T-helper 2 cell treated with Interferon-gamma antibody and Interleukin-4, amounts not matched to agents 5 μg/mL and 100 μg/mL, for 36 hours (primary cell): ENCODE data around the gene XRRA1.
"Not testable (repeated sequence)": the region's sequence is repeated elsewhere in the genome, so short reads cannot be mapped to it uniquely, and the experiment has no call there.

Source experiments
- DNase-seq: peaks from one replicate; pipeline ENCODE4 v3.0.0; 2021; ENCODE audit warnings: low spot score
- H3K27ac Mint-ChIP-seq: one replicate; pipeline ENCODE4 v1.8.0; 2021; ENCODE audit warnings: mild to moderate bottlenecking, mixed read lengths
- H3K27me3 Mint-ChIP-seq: one replicate; pipeline ENCODE4 v1.8.0; 2021; ENCODE audit warnings: low read depth, mixed read lengths
- H3K36me3 Mint-ChIP-seq: one replicate; pipeline ENCODE4 v1.8.0; 2021; ENCODE audit warnings: low read depth, mixed read lengths
- H3K4me1 Mint-ChIP-seq: one replicate; pipeline ENCODE4 v1.8.0; 2021; ENCODE audit warnings: low read depth, mixed read lengths
- H3K4me3 Mint-ChIP-seq: one replicate; pipeline ENCODE4 v1.8.0; 2022; ENCODE audit warnings: mild to moderate bottlenecking, moderate library complexity, mixed read lengths
- H3K9me3 Mint-ChIP-seq: one replicate; pipeline ENCODE4 v1.8.0; 2021; ENCODE audit warnings: mixed read lengths

XRRA1 gene

DNA sequence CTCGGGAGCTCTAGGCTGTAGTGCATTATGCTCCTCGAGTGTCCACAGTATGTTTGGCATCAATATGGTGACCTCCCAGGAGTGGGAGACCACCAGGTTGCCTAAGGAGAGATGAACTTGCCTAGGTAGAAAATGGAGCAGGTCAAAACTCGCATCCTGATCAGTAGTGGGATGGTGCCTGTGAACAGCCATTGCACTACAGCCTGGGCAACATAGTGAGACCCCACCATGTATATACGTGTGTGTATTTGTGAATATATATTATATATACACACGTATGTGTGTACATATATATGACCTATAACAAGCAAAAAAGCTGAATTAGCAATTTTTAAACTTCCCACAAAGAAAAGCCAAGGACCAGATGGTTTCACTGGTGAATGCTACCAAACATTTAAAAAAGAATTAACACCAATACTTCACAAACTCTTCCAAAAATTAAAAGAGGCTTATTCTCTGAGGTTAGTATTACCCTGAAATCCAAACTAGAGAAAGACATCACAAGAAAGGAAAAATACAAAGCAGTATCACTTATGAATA, 102.8 kb downstream of the XRRA1 start:
- no peak for DNase-seq
- H3K27me3 Mint-ChIP-seq, result no peaks in the 10 kb centered on the region
- no peak overlapping the region for H3K27ac Mint-ChIP-seq
- peaks cover 17% of the 10 kb centered on the region for H3K36me3 Mint-ChIP-seq
- peaks cover 4% of the 10 kb centered on the region for H3K4me1 Mint-ChIP-seq
- no peak overlapping the region for H3K4me3 Mint-ChIP-seq
- H3K9me3 Mint-ChIP-seq, result no peaks in the 10 kb centered on the region

DNA sequence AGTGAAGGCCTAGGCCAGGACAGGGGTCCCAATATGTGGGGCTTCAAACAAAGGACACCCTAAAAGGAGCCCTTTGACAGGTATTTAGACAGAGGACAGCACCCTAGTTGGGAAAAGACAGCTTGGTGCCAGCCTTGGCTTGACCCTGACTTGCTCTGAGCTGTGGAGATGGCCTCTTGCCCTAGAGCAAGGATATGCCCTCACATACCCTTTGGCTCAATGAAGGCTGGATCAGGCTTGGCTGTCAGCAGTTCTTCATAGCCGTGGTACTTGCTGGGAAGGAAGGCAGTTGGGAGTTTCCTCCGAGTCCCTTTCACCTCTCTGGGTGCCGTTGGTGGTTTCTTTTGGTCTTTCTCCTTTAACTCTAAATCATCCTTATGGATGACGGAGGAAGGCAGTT, 104.0 kb downstream of the XRRA1 start:
- H3K9me3 Mint-ChIP-seq, result no peaks in the 10 kb centered on the region
- no peak overlapping the region for H3K4me3 Mint-ChIP-seq
- peaks cover 4% of the 10 kb centered on the region for H3K4me1 Mint-ChIP-seq
- H3K27ac Mint-ChIP-seq, result no peak overlapping the region
- no peak for DNase-seq
- peaks cover 16% of the 10 kb centered on the region for H3K36me3 Mint-ChIP-seq
- H3K27me3 Mint-ChIP-seq, result no peaks in the 10 kb centered on the region

DNA sequence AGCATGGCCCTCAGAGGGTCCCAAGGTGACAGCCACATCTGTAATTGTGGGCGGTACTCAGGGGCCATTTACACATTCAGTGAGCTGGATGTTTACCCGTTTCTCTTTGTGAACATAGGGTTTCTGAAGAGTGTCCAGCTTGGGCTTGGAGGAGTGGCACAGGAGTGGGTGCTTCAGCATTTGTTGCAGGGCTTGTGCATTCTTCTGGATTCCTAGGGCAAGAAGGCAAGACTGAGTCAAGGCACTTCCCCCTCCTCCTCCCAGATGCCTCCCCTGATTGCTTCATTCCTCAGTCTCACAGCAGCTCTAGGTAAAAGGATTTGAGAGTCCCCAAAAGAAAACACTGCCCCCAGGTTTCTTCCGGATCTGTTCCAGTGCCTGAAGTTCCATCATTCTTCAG, 104.8 kb downstream of the XRRA1 start:
- Mint-ChIP-seq H3K4me1 (peaks cover 4% of the 10 kb centered on the region), H3K36me3 (peaks cover 16% of the 10 kb centered on the region), H3K9me3 (no peaks in the 10 kb centered on the region), H3K4me3 (no peak overlapping the region), H3K27me3 (no peaks in the 10 kb centered on the region), H3K27ac (no peak overlapping the region)
- DNase-seq, result no peak

DNA sequence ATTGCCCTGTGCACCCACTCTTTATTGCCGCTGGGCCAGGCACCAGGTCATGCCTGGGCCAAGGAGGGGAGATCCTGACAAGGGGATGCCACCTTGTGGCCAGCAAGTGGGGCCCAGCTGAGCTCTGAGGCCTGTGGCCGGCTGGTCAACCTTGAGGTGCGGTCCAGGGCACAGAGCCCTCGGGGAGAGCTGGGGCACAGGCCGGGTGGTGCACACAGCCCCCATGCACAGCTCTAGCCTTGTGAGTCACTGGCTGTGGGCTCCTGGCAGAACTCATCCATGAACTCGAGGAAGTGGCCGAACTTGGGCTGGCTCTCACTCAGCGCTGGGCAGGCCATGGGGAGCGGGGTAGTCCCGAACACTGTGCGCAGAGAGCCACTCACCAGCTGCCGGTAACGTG, 105.9 kb downstream of the XRRA1 start:
- H3K4me3 Mint-ChIP-seq, result no peak overlapping the region
- peaks cover 4% of the 10 kb centered on the region for H3K4me1 Mint-ChIP-seq
- no peak overlapping the region for H3K27ac Mint-ChIP-seq
- H3K27me3 Mint-ChIP-seq, result no peaks in the 10 kb centered on the region
- H3K9me3 Mint-ChIP-seq, result no peaks in the 10 kb centered on the region
- no peak for DNase-seq
- H3K36me3 Mint-ChIP-seq, result peaks cover 18% of the 10 kb centered on the region

DNA sequence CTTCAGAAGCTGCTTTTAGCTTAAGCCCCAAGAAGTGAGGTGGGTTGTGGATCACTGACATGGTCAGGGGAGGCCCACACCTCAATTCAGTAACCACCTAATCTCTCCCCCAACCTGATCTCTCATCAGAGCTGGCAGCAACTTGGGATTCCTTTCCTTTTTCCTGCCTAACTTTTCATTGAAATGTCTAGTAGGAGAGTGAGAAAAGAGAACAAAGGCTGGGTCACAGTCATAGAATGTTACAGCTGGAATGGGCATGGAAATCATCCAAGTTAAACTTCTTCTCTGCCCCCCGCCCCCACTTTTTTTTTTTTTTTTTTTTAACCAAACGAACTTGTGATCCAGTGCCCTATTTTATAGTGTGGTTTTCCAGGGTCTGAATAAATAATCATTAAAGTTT, 108.4 kb downstream of the XRRA1 start:
- Mint-ChIP-seq H3K27me3 (no peaks in the 10 kb centered on the region), H3K4me1 (no peaks in the 10 kb centered on the region), H3K36me3 (peaks cover 29% of the 10 kb centered on the region), H3K4me3 (no peak overlapping the region), H3K27ac (no peak overlapping the region), H3K9me3 (no peaks in the 10 kb centered on the region)
- no peak for DNase-seq

DNA sequence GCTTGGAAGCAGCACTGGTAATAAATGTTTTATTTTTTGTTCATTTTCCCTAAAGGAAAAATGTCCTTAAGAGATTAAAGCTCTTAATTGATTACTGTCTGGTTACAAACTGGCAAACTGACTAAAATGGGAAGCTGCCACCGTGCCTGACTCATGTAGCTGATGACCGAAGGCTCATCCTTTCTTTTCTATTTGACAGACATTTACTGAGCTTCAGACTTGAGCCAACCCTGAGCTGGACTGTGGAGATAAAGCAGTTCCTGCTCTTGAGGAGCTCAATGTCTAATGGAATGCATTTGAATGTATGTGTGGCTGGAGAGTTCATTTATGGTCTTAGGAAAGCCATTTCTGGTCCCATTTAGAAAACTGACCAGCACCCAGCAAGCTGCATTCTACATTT, 108.9 kb downstream of the XRRA1 start:
- Mint-ChIP-seq H3K4me1 (no peaks in the 10 kb centered on the region), H3K27ac (peak overlapping the region; percentile 24), H3K9me3 (no peaks in the 10 kb centered on the region), H3K36me3 (peaks cover 33% of the 10 kb centered on the region), H3K4me3 (no peak overlapping the region), H3K27me3 (no peaks in the 10 kb centered on the region)
- DNase-seq, result no peak

DNA sequence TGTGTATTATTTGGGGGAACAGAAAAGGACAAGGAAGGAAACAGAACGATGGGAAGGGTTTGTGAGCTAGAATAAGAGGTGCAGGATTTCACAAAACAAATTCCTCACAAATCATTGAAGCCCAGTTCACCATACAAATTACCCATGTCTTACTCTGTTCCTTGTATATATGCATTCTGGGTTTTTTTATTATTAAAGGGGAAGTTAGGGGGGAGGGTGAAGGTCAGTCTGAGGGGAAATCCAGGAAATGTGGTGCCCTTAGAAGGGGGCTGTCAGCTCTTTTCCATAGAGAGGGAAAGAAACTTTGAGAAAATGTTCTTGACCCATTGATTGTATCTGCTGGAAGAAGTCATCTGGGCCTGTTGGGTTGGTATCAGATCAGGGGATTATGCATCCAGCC, 109.4 kb downstream of the XRRA1 start:
- H3K4me1 Mint-ChIP-seq, result no peaks in the 10 kb centered on the region
- H3K27me3 Mint-ChIP-seq, result no peaks in the 10 kb centered on the region
- H3K36me3 Mint-ChIP-seq, result peaks cover 36% of the 10 kb centered on the region
- no peaks in the 10 kb centered on the region for H3K9me3 Mint-ChIP-seq
- no peak for DNase-seq
- no peak overlapping the region for H3K27ac Mint-ChIP-seq
- H3K4me3 Mint-ChIP-seq, result no peak overlapping the region

DNA sequence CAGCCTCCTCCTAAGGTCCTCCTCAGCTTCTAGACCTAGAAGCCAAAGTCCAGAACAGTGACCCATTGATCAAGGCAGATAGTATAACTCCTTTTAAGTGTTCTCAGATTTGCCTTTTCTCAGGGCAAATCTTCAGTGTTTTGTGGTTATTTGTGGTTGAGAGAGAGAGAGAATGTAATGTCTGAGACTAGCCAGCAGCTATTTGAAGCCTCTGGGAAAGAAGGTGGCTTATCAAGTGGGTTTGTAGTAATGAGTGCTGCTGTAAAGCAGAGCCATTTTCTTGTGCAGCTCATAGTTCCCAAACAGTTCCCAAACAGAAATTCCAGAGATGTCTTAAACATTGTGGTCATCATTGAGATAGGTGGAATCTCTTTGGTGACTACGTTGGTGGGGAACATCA, 110.7 kb downstream of the XRRA1 start:
- H3K4me3 Mint-ChIP-seq, result no peak overlapping the region
- no peak for DNase-seq
- no peaks in the 10 kb centered on the region for H3K4me1 Mint-ChIP-seq
- peaks cover 36% of the 10 kb centered on the region for H3K36me3 Mint-ChIP-seq
- no peaks in the 10 kb centered on the region for H3K27me3 Mint-ChIP-seq
- no peaks in the 10 kb centered on the region for H3K9me3 Mint-ChIP-seq
- no peak overlapping the region for H3K27ac Mint-ChIP-seq

DNA sequence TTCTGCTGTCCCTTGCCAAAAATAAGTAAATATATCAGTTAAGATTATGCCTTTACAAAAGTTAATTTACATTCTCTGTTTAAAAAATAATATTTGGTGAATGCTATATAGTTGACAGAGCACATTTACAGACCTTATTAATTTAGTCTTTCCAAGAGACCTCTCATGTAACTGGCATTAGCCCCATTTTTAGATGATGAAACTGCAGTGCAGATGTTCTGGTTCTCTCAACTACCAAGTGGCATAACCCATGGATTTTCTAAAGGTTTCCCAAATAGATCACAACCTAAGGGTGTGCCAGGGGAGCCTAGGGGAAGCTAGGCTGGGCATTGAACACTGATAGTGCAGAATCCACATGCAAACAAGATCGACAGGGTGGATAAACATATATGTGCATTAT, 111.7 kb downstream of the XRRA1 start:
- no peak overlapping the region for H3K4me3 Mint-ChIP-seq
- no peak overlapping the region for H3K27ac Mint-ChIP-seq
- no peaks in the 10 kb centered on the region for H3K4me1 Mint-ChIP-seq
- H3K9me3 Mint-ChIP-seq, result no peaks in the 10 kb centered on the region
- DNase-seq, result no peak
- no peaks in the 10 kb centered on the region for H3K27me3 Mint-ChIP-seq
- peaks cover 40% of the 10 kb centered on the region for H3K36me3 Mint-ChIP-seq

DNA sequence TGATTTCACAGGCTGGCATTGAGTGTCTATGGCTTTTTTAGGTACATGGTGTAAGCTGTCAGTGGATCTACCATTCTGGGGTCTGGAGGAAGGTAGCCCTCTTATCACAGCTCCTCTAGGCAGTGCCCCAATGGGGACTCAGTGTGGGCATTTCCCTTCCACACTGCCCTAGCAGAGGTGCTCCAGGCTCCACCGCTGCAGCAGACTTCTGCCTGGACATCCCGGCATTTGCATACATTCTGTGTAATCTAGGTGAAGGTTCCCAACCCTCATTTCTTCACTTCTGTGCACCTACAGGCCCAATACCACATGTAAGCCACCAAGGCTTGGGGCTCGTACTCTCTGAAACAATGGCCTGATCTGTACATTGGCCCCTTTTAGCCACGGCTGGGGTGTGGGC, 122.0 kb downstream of the XRRA1 start:
- no peaks in the 10 kb centered on the region for H3K4me1 Mint-ChIP-seq
- no peak overlapping the region for H3K27ac Mint-ChIP-seq
- peaks cover 69% of the 10 kb centered on the region for H3K9me3 Mint-ChIP-seq
- peaks cover 87% of the 10 kb centered on the region for H3K36me3 Mint-ChIP-seq
- no peak for DNase-seq
- H3K27me3 Mint-ChIP-seq, result no peaks in the 10 kb centered on the region
- no peak overlapping the region for H3K4me3 Mint-ChIP-seq

DNA sequence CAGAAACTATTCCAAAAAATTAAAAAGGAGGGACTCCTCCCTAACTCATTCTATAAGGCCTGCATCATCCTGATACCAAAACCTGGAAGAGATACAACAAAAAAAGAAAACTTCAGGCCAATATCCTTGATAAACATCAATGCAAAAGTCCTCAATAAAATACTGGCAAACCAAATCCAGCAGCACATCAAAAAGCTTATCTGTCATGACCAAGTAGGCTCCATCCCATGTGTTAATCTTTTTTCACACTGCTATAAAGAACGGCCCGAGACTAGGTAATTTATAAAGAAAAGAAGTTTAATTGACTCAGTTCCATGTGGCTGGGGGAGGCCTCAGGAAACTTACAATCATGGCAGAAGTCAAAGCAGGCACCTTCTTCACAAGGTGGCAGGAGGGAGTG, 123.3 kb downstream of the XRRA1 start:
- Mint-ChIP-seq H3K36me3 (peaks cover 88% of the 10 kb centered on the region), H3K9me3 (peaks cover 65% of the 10 kb centered on the region)
- H3K27ac Mint-ChIP-seq, H3K4me3 Mint-ChIP-seq, H3K27me3 Mint-ChIP-seq, DNase-seq, H3K4me1 Mint-ChIP-seq: not testable (repeated sequence)

DNA sequence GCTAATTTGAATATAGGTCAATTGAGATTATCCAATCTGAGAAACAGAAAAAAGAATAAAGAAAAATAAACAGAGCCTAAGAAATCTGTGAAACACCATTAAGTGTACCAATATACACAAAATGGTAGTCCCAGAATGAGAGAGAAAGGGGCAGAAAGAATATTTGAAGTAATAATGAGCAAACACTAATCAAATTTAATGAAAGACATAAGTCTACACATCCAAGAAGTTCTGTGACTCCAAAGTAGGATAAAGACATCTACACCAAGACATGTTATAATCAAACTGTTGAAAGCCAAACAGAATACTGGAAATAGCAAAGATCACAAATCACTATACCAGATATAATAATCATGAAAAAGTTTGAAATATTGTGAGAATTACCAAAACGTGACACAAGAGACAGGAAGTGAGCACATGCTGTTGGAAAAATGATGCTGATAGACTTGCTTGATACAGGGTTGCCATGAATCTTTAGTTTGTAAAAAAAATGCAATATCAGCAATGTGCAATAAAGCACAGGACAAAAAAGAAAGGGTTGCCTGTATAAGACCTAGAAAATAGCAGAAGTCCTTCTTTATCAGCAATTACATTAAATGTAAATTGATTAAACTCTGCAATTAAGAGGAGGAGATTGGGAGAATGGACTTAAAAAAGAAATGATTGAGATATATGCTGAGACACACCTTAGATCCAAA, 124.5 kb downstream of the XRRA1 start:
- no peak overlapping the region for H3K27ac Mint-ChIP-seq
- DNase-seq, result no peak
- H3K4me3 Mint-ChIP-seq, result no peak overlapping the region
- H3K27me3 Mint-ChIP-seq, result no peaks in the 10 kb centered on the region
- H3K9me3 Mint-ChIP-seq, result peaks cover 54% of the 10 kb centered on the region
- H3K36me3 Mint-ChIP-seq, result peaks cover 87% of the 10 kb centered on the region
- peaks cover 5% of the 10 kb centered on the region for H3K4me1 Mint-ChIP-seq

DNA sequence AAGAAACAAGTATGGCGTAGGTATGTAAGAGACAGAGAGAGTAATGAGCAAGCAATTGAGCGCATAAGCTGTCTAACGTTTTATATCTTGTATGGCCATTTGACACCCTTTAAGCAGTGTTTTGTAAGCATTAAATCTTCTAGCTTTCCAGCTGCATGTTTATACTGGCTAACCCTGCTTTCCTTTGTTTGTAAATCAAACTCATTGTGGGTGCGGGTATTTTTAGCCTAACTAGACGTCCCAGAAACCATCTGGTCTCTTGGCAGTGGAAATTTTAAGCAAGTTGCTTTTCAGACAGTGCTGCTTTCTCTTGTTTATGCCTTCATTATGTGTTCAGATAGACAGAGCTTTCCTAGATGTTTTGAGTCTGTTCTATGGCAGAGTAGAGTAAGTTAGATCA, 126.7 kb downstream of the XRRA1 start:
- Mint-ChIP-seq H3K27ac (no peak overlapping the region), H3K27me3 (no peaks in the 10 kb centered on the region), H3K36me3 (peaks cover 81% of the 10 kb centered on the region), H3K4me1 (peaks cover 20% of the 10 kb centered on the region), H3K9me3 (peaks cover 34% of the 10 kb centered on the region), H3K4me3 (no peak overlapping the region)
- DNase-seq, result no peak

DNA sequence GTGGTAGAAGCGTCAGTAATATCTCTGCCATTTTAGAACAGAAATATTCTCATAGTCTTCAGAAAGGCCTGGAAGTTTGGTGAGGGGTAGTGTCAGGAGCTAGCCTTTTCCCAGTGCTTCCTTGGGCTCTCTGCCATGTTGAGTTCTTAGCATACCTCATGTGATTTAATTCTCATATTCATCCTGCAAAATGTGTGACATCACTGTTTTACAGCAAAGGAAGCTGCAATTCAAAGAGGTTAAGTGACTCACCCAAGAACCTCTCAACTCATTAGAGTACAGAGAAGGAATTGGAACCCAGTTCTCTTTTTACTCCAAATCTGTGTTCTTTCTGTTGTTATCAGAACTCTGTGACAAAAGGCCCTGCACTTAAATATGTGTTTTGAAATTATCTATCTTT, 128.1 kb downstream of the XRRA1 start:
- peaks cover 75% of the 10 kb centered on the region for H3K36me3 Mint-ChIP-seq
- H3K27me3 Mint-ChIP-seq, result no peaks in the 10 kb centered on the region
- no peak overlapping the region for H3K27ac Mint-ChIP-seq
- no peak overlapping the region for H3K4me3 Mint-ChIP-seq
- peaks cover 27% of the 10 kb centered on the region for H3K9me3 Mint-ChIP-seq
- no peak for DNase-seq
- H3K4me1 Mint-ChIP-seq, result peaks cover 20% of the 10 kb centered on the region

DNA sequence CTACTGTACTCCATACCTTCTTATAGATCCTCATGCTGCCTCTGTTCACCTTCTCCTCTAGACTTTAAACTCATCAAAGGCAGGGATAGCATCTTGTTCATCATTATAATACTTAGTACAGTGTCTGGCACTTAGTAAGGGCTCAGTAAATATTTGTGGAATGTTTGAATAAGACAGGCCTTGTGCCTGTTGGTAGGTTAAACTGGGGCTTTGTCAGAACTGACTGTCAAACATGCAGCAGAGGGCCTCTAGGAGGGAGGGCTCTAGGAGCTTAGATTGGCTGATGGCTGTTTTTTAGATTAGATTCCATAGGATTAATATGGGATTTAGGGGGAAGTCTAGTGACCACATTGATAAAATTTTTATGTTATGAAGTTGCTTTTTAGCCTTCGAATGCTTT, 129.5 kb downstream of the XRRA1 start:
- peaks cover 65% of the 10 kb centered on the region for H3K36me3 Mint-ChIP-seq
- no peaks in the 10 kb centered on the region for H3K27me3 Mint-ChIP-seq
- DNase-seq, result no peak
- peaks cover 13% of the 10 kb centered on the region for H3K9me3 Mint-ChIP-seq
- H3K4me1 Mint-ChIP-seq, result peaks cover 20% of the 10 kb centered on the region
- H3K4me3 Mint-ChIP-seq, result no peak overlapping the region
- H3K27ac Mint-ChIP-seq, result no peak overlapping the region
